ENCODE data around the gene NDUFS1.

GRCh38 chr2:206201075-206201848 lies 42.0 kb upstream of the NDUFS1 start:
- TF ChIP-seq CTCF (conservative IDR thresholded peaks at IDR 0.05; ENCODE audit: low read depth, low read length) (no peak), EZH2 (IDR thresholded peaks at IDR 0.05; ENCODE audit: low read length, unreplicated experiment) (no peak)
